ENCODE data around the gene OLFML2B.

The OLFML2B gene

GRCh38 chr1:161945306-161946060, 78.2 kb downstream of the OLFML2B start:
- no peak for DNase-seq (ENCODE audit: low spot score)

- DNase-seq (ENCODE audit: low spot score) = no peak
These were observed 79.3 kb downstream of the OLFML2B start for GRCh38 chr1:161944381-161944780.

- DNase-seq (ENCODE audit: low spot score) = no peak
These were observed 79.9 kb downstream of the OLFML2B start for GRCh38 chr1:161943737-161944136.

- no peak for DNase-seq (ENCODE audit: low spot score)
These were observed 81.8 kb downstream of the OLFML2B start for GRCh38 chr1:161941726-161942436.

DNA sequence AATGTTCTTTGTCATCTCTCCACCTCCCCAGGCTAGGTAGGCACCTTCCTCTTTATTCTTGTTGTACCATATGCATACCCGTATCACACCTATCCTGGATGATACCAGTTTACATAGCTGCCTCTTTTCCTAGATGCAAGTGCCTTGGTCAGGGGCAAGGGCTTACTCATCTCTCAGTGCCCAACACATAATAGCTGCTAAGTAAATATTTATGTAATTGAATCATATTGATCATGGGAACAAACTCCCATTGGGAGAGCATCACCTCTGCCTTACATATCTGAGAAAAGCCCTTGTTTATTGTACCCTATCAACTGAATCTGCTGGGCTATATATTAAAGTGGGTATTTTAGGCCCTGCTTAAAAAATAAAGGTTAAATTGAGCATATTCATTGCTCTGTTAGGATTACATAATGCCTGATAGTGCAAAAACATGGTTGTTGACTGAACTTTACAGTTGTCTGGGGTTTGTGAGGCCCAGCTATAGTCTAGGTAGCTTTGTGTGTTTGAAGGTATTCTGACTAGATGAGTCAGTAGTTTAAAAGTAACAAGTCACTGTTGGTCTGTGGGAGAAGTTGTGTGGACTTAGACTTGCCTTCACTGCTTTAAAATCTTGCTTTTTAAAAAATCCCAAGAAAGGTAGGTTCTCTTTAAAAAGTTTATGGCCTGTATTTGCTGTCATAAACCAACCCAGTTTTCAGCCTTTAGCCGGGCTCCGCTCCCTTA, 82.6 kb downstream of the OLFML2B start:
- no peak for DNase-seq (ENCODE audit: low spot score)

DNA sequence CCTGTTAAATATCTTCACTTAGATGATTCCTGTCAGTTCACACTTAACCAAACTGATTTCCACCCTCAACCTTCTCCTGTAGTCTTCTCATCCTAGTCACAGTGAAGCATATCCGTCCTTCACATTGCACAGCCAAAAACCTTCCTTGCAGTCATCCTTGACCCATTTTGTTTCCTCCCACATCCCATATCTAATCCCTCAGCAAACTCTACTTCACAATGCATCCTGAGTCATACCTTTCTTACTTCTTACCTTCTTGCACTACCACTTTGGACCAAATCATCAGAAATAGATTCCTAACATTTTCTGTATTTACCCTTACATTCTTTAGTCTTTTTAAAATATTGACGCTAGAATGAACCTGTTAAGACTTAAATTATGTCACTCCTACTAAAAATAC, 86.9 kb downstream of the OLFML2B start:
- no peak for DNase-seq (ENCODE audit: low spot score)

DNA sequence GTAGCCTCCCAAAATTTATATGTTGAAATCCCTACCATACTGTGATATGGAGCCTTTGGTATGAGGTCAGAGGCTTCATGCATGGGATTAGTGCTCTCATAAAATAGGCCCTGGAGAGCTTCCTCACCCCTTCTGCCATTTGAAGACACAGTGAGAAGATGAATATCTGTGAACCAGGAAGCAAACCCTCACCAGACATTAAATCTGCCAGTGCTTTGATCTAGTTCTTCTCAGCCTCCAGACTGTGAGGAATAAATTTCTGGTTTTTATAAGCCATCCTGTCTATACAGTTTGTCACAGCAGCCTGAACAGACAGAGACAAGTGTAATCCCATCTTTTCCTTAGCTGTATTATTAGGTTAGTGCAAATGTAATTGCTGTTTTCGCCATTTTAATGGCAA, 88.4 kb downstream of the OLFML2B start:
- DNase-seq (ENCODE audit: low spot score) = no peak

- DNase-seq (ENCODE audit: low spot score) = no peak
These were observed 89.8 kb downstream of the OLFML2B start for GRCh38 chr1:161933592-161934588.
